Endothelial cell of umbilical vein (primary cell): Measurements from ENCODE around the gene TRAPPC10. TPM values are rescaled to one million over a fixed set of nuclear protein-coding genes. Genes with fewer than 3 reads are reported as not detected.

Experiments used
- BruUV-seq: library from RNA; stranded (reverse); fragments of 400-500 nt; replicated peaks from 2 replicates; lab custom pipeline; 2021; lab: Mats Ljungman, UMichigan
- CTCF ChIA-PET: fragments of 300-600, 350-600 bp; sonication (Branson Sonifier 250); formaldehyde crosslinking; loops from one replicate; lab custom pipeline; 2021; ENCODE audit warnings: antibody characterized with exemption, inconsistent platforms; lab: Charles Lee
- POLR2A ChIA-PET: fragments of 300-600, 350-600 bp; sonication (Branson Sonifier 250); formaldehyde crosslinking; loops from one replicate; lab custom pipeline; 2021; ENCODE audit warnings: antibody characterized with exemption, inconsistent platforms; lab: Charles Lee
- DNase-seq: peaks from one replicate; pipeline ENCODE4 v3.0.0-alpha.2; 2011; ENCODE audit warnings: low read depth, low spot score
- FAIRE-seq: peaks from 2 replicates; lab custom pipeline; 2011; peaks lifted over from hg19 to GRCh38; lab: Jason Lieb, UNC
- H2AFZ ChIP-seq: 2 replicates; pipeline ENCODE4 v1.6.0; 2012; ENCODE audit warnings: low read depth, low read length, control low read depth, inconsistent platforms
- H3K27ac ChIP-seq: 2 replicates; pipeline ENCODE4 v1.5.1; 2011; ENCODE audit warnings: low read depth, mild to moderate bottlenecking, control low read depth, low read length, moderate library complexity; ENCODE audit not compliant: insufficient read depth
- H3K27me3 ChIP-seq, 2 experiments: 2 replicates each; pipeline versions ENCODE4 v1.6.0 to v1.6.1; 2011; ENCODE audit warnings: low read length in 2 of 2, mixed read lengths in 1 of 2; ENCODE audit not compliant: control insufficient read depth in 2 of 2, insufficient read depth in 2 of 2
- H3K36me3 ChIP-seq, 2 experiments: 2 replicates in 1 of 2; 3 replicates in 1 of 2; pipeline ENCODE4 v1.5.1; 2011; ENCODE audit warnings: low read length in 2 of 2, mild to moderate bottlenecking in 1 of 2, moderate library complexity in 1 of 2; ENCODE audit not compliant: control insufficient read depth in 2 of 2, insufficient read depth in 2 of 2; ENCODE audit errors: extremely low read depth in 1 of 2
- H3K4me1 ChIP-seq: 3 replicates; pipeline ENCODE4 v1.5.1; 2011; ENCODE audit warnings: mild to moderate bottlenecking, low read length; ENCODE audit not compliant: control insufficient read depth, insufficient read depth; ENCODE audit errors: extremely low read depth
- H3K4me2 ChIP-seq: 2 replicates; pipeline ENCODE4 v1.6.1; 2011; ENCODE audit warnings: low read length, control low read depth, mixed read lengths; ENCODE audit not compliant: insufficient read depth
- H3K4me3 ChIP-seq, 3 experiments: fragments of 200-600 bp in 1 of 3; sonication (generic), shearing (Covaris generic) in 1 of 3; replicated peaks in 1 of 3; 2 replicates each; pipeline ENCODE4 v1.5.1; 2011 to 2016; ENCODE audit warnings: control low read depth in 3 of 3, low read length in 3 of 3, mild to moderate bottlenecking in 2 of 3, inconsistent platforms in 1 of 3, low read depth in 1 of 3, moderate library complexity in 1 of 3; ENCODE audit not compliant: insufficient read depth in 1 of 3
- H3K79me2 ChIP-seq: 2 replicates; pipeline ENCODE4 v1.6.0; 2012; ENCODE audit warnings: low read length, inconsistent platforms; ENCODE audit not compliant: control insufficient read depth, insufficient read depth
- H3K9ac ChIP-seq: replicated peaks from 2 replicates; pipeline ENCODE3; 2011; ENCODE audit warnings: low read length, control low read depth; ENCODE audit not compliant: insufficient read depth; ENCODE audit errors: extremely low read depth
- H3K9me1 ChIP-seq: replicated peaks from 3 replicates; pipeline ENCODE4 v1.6.0; 2011; ENCODE audit warnings: mild to moderate bottlenecking, low read length; ENCODE audit not compliant: control insufficient read depth, insufficient read depth; ENCODE audit errors: extremely low read depth
- H3K9me3 ChIP-seq: replicated peaks from 2 replicates; pipeline ENCODE4 v1.5.1; 2012; ENCODE audit warnings: low read length, inconsistent platforms; ENCODE audit not compliant: control insufficient read depth, insufficient read depth
- H4K20me1 ChIP-seq: replicated peaks from 2 replicates; pipeline ENCODE3; 2011; ENCODE audit warnings: mild to moderate bottlenecking, low read length; ENCODE audit not compliant: control insufficient read depth, insufficient read depth; ENCODE audit errors: extremely low read depth
- CTCF ChIP-seq, 2 donors: IDR thresholded peaks; 1 replicate in 1 of 2; 2 replicates in 1 of 2; pipeline ENCODE4 v1.5.1; 2011; ENCODE audit warnings: low read length in 2 of 2, mild to moderate bottlenecking in 2 of 2, moderate library complexity in 2 of 2, control low read depth in 1 of 2, inconsistent platforms in 1 of 2, low read depth in 1 of 2; ENCODE audit not compliant: insufficient read depth in 1 of 2; ENCODE audit errors: extremely low read depth in 1 of 2
- EZH2 ChIP-seq: IDR thresholded peaks from 2 replicates; pipeline ENCODE4 v1.6.1; 2012; ENCODE audit warnings: borderline replicate concordance, low read depth, mild to moderate bottlenecking, moderate library complexity, low read length, inconsistent platforms; ENCODE audit not compliant: severe bottlenecking
- FOS ChIP-seq: IDR thresholded peaks from 2 replicates; pipeline ENCODE4 v1.6.1; 2011; ENCODE audit warnings: mild to moderate bottlenecking, low read length, moderate library complexity, borderline replicate concordance; ENCODE audit not compliant: insufficient read depth
- GATA2 ChIP-seq: IDR thresholded peaks from 2 replicates; pipeline ENCODE4 v1.7.0; 2011; ENCODE audit warnings: low read depth, mild to moderate bottlenecking, moderate library complexity, mixed read lengths, low read length; ENCODE audit not compliant: insufficient read length, insufficient read depth
- JUN ChIP-seq: IDR thresholded peaks from 2 replicates; pipeline ENCODE4 v1.6.1; 2011; ENCODE audit warnings: borderline replicate concordance, low read depth; ENCODE audit not compliant: insufficient read length, insufficient read depth
- MAX ChIP-seq: IDR thresholded peaks from 2 replicates; pipeline ENCODE4 v1.6.1; 2011; ENCODE audit not compliant: insufficient read depth, insufficient read length
- MYC ChIP-seq: IDR thresholded peaks from one replicate; pipeline ENCODE4 v1.6.1; 2011; ENCODE audit warnings: mild to moderate bottlenecking, low read depth, low read length
- POLR2A ChIP-seq: IDR thresholded peaks from 2 replicates; pipeline ENCODE4 v1.6.1; 2012; ENCODE audit warnings: low read depth, mild to moderate bottlenecking, control low read depth, low read length
- POLR2AphosphoS5 ChIP-seq: IDR thresholded peaks from 2 replicates; pipeline ENCODE4 v1.6.1; 2012; ENCODE audit warnings: low read depth, mild to moderate bottlenecking, control low read depth, low read length, moderate library complexity; ENCODE audit not compliant: insufficient read depth
- dilution Hi-C: fragments of 300-500 bp; cut with MboI; formaldehyde crosslinking; loops from one replicate; pipeline ENCODE4 v1.15.0; 2019; ENCODE audit warnings: low sequenced_read_pairs; ENCODE audit not compliant: extremely low pct_ligation_motif_present
- intact Hi-C: fragments of 100-400 bp; cut with micrococcal nuclease; formaldehyde crosslinking; loops from one replicate; pipeline ENCODE4 v1.10.0; 2022
- polyA plus RNA-seq, 4 experiments: library from polyadenylated mRNA; depleted of rRNA in 3 of 4; stranded (reverse) in 3 of 4; unstranded in 1 of 4; fragments of >200 nt; gene quantifications; 2 replicates each; pipeline versions ENCODE4 v1.2.1 to v1.2.3, GENCODE V29; 2011 to 2012; ENCODE audit warnings: missing spikeins in 1 of 4
- total RNA-seq: library from RNA; stranded (reverse); gene quantifications from 2 replicates; pipeline ENCODE4 v1.2.3, GENCODE V29; 2021

Gene TRAPPC10
- total and polyA plus RNA-seq, 2 donors (not counting 3 experiments of a cell fraction or from before 2014, with no cell fraction given) = 21.5 to 33.6 TPM

GRCh38 chr21:44076316-44076715 lies 64.2 kb downstream of the TRAPPC10 start:
- intact Hi-C loops = no loop called here

More at GRCh38 chr21:44076316-44076715, 64.2 kb downstream of the TRAPPC10 start:
- no peak overlapping the region for H3K4me3 ChIP-seq
- no peak overlapping the region for H3K9ac ChIP-seq
- TF ChIP-seq FOS (no peak), POLR2A (no peak), MYC (no peak), EZH2 (no peak), JUN (no peak), MAX (no peak), POLR2AphosphoS5 (no peak), CTCF (IDR thresholded peaks at IDR 0.05; ENCODE audit: extremely low read depth in 1 of 2, insufficient read depth in 1 of 2, low read depth in 1 of 2, low read length in 2 of 2) (no peak), GATA2 (no peak)
- peaks cover 19 to 20% of the 10 kb centered on the region in 2 experiments for H3K36me3 ChIP-seq
- no peaks in the 10 kb centered on the region for H3K79me2 ChIP-seq
- H3K9me1 ChIP-seq = no peaks in the 10 kb centered on the region
- H3K4me1 ChIP-seq = no peaks in the 10 kb centered on the region
- FAIRE-seq (no peak), DNase-seq (no peak)
- dilution Hi-C loops = no loop called here
- H3K4me2 ChIP-seq = no peak overlapping the region
- ChIA-PET POLR2A (no interaction called here), CTCF (interaction anchor here (2.0 kb wide), 1 partner anchor 28 kb away, joined by 6 read pairs; no protein-coding TSS in a partner anchor)
- no peak overlapping the region for H3K27ac ChIP-seq
- no peaks in the 10 kb centered on the region for H3K9me3 ChIP-seq
- no peak overlapping the region for H2AFZ ChIP-seq
- H4K20me1 ChIP-seq = no peaks in the 10 kb centered on the region
- no TSS peak for BruUV-seq
- no peaks in the 10 kb centered on the region for H3K27me3 ChIP-seq
